Measurements from ENCODE around the gene CTBP1.
A peak's percentile ranks its signal among the peaks of the same experiment; 100 is the strongest.
"Not testable (repeated sequence)": the region's sequence is repeated elsewhere in the genome, so short reads cannot be mapped to it uniquely, and the experiment has no call there.

Gene CTBP1

DNA sequence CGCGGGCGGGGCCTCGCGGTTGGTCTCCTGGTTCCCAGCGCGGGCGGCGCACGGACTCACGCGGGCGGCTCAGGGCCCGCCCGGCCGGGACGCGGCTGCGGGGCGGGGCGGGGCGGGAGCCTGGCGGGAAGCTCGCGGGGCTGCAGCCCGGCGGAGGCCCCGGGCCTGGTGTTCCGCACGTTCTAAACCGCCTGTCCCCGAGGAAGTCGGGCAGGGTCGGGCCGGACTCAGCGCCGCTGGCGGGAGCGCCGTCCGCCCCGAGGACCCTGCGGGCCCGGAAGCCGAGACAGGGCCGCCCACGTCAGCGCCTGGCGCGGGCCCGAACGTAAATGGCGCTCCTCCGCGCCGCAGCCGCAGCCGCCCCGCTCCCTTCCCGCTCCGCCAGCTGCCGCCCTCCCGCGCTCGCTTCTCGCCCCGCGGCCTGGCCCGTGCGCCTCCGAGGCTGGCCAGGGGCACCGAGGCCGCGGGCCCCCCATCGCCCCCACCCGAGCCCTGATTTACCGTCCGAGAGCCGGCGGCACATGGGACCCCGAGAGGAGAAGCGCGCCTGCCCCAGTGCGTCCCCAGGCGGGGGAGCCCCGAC lies 309 bp upstream of the CTBP1 start:
- peak; percentile 71 to 82 for DNase-seq

DNA sequence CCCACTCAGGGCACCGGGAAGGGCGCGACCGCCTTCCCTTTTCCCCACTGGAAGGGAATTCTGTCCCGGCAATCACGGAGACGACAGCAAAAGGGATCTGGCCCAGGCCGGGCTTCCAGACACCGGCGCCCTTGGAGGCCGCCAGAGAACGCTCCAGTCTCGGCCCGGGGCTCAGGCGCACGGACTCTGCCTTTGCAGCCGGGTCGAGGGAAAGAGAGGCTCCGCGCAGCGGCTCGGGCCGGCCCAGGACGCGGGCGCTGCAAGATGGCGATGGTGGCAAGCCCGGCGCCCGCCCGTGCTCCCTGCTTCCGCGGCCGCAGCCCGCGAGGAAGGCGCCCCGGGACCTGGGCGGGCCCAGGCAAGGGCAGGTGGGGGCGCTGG lies 1.1 kb downstream of the CTBP1 start:
- DNase-seq: no peak

DNA sequence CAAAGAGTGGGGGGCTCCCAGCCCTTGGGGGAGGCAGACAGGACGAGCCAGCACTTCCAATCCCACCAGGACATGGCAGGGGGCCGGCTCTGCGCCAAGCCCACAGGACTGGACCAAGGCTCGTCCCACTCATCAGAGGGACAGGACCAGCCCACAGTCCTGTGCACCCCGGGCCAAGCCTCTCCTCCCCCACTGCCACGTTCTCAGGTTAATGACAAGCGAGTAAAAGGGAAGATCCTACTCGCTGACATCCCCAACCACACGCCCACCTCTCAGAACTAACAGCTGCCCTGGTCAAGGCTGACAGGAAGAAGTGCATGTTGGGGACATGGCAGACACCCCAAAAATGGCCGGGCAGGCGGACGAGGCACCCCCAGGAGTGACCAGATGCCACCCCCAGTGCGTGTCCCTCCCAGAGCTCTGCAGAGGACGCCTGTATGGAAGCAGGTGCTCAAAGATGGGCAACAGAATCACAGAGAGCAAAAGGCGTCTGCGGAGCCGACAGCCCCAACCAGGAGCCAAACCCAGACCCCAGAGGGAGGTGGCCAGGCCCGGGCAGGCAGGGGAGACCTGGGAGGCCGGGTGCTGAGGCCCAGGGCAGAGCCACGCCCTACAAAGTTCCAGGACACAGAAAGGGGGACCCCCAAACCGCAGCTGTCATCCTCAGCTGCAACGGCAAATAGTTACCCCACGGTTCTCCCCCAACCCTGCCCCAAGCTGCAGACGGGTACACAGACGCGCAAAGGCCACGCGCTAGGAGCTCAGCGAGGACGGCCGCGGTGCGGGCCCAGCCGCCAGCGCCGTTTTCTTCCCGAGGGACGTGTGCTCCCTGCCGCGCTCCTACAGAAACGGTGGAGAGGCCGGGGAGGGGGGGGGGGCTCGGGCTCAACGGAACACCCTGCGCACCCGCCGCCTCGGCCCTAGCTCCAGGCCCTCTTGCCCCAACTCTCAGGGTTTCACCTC lies 1.7 kb downstream of the CTBP1 start:
- no peak for DNase-seq

DNA sequence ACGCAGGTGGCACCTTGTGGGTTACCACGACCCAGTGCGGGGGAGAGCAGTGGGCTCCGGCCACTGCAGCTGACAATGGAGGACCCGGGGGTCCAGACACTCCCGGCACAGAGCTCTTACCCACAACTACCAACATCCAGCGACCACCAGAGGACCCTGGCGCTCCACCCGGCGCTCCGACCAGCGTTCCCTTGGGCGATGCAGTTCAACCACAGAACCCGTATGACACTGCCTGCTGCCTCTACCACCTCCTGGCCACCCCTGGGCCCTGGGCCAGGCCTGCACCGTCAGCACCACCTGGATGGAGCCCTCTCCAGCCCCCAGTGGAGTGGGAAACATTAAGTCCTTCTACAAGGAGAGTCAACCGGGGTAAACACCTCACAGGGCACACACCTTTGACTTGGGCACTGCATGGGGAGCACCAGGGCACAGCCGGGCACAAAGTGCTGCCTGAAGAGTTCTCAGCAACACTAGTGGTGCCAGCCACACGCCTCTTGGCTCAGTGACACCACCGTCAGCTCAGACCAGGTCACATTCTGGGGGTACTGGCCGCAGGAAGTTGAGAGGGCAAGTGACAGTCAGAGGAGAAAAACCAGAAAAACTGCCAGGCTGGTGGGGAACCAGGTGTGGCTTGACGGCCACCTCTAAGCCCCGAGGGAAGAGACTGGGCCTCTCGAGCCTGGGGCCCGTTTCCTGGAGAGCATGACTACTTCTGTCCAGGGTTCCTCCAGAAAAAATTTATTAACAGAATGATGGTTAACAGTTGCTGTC lies 2.6 kb downstream of the CTBP1 start:
- no peak for DNase-seq

DNA sequence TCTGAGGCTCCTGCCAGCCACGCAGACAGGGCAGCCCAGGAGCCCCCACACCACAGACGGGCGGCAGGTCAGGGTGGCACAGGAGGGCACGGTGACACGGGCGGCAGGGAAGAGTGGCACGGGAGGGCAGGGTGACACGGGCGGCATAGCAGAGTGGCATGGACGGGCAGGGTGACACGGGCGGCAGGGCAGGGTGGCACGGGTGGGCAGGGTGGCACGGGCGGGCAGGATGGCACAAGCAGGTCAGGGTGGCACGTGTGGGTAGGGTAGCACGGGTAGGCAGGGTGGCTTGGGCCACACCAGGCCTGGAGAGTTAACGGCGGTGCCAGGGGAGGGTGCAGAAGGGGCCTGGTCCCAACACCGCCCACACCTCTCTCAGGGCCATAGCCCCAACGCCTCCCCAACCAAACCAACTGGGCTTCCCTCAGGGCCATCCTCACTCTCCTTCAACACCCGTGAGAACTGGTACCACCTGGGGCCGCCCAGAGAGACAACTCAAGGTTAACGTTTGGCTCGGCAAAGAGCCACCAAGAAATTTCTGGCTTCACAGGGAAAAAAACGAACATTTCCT lies 3.4 kb downstream of the CTBP1 start:
- DNase-seq: no peak

DNA sequence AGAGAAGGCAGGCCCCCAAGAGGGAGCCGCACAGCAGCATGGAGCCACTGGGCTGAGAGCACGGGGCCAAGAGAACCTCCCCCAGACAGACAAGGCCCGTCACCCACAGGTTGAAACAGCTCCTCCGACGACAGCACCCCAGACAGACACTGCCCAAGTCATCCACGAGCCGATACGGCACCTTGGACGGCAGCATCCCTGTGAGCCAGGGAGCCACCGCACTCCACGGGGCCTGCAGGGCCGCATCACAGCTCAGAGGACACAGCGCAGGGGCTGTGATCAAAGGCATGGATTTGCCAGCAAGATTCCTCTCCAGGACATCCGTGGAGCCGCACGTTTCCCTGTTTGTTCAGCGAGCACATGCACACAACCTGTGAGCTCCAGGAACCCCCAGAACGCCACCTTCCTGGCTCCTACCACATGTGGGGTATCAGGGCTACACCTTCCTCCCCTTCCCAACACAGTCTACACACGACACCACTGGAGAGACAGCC lies 3.9 kb downstream of the CTBP1 start:
- DNase-seq: no peak

DNA sequence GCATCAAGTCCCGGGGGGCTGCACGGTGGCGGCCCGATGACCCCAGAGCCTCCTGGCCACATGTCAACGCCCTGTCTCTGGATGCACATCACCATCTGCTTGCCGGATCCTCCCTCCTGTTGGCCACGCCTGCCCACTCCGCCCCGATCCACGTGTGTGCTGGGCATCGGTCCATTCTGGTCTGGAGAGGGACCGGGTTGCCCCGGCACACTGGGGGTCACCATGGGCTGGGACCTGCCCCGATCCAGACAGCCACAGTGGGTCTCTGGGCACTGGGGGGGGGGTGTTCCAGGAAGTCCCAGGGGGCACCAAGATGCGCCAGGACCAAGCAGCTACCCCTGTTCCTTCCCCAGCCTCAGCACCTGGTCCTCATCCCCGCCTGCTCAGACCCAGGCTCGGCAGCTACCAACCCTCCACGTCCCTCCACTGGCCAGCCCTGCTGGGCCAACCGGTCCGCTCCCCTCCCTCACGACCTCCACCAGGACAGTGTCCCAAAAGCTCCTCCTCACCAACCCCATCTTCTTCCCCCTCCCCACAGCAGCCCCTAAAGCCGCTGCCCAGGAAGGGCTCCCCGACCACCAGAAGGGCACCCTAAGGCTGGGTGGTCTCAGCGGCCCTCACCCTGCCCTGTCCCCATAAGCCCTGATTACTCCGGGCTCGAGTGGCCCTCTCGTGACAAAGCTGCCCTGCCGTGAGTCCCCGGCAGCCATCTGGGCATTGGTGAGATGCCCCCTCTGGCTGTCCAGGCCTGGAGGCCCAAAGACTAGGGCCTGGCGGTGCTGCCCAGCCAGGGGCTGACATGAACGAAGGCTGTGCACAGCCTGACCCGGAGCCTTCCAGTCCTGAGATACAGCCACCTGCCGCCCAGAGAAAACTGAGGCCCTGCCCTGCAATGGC lies 4.6 kb downstream of the CTBP1 start:
- no peak for DNase-seq

DNA sequence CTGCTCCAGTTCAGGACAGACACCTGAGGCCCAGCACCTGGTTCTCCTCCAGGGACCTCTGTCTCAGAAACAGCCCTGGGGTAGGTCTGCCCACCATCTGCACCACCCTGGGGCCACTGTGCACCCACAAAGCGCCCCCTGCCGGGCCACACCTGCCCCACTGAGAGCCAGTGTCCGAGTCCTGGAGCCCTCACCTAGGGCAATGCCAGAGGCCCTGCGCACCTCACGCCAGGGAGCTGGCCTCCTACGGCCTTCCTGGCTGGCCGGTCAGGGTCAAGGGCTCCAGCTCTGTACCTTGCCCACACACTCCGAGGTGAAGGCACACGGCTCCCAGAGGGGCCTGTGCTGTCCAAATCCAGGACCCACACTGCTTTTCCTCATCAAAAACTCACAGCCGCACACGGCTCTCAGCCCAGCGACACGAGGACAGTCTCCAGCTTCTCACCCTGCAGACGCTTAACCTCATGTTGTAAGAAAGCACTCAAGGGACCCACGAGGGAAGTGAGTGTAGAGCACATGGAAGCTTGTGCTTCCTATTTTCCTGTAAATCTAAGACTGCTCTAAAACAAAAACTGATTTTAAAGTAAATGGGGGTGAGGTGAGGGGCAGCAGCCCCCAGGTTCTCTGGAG lies 5.4 kb downstream of the CTBP1 start:
- DNase-seq: no peak

DNA sequence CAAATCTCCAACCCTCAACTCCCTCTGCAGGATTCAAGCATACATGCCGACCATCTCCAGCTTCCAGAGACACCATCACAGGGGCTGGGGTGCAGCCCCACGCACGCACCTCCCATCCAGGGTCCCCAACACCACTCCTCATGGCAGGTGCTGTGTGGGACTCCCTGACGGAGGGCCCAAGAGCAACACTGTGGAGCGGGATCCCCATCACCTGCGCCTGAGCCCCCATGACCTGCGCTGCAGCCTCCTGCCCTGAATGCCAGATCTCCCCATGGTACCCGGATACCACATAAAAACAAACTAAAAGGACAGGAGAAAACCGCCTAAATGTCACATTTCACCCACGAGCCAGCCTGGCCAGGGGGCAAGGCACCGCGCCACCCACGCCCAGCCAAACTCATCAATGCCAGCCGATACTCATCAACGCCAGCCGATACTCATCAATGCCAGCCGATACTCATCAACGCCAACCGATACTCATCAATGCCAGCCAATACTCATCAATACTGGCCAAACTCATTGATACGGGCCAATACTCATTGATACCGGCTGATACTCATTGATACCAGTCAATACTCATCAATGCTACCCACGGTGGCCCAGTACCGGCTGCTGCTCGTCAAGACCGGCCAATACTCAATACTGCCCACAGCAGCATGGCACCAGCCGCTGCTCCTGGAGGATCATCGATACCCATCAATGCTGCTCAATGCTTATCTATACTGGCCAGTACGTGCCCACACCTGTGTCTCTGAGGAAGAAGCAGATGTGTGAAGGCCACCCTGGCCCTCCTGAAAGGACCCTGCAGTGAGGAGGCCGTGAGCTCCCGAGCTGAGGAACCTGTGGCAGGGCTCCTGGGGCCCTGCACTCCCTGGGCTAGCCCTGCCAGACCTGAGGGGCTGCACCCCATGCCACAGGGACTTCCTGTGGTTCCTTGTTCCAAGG lies 6.2 kb downstream of the CTBP1 start:
- no peak for DNase-seq

DNA sequence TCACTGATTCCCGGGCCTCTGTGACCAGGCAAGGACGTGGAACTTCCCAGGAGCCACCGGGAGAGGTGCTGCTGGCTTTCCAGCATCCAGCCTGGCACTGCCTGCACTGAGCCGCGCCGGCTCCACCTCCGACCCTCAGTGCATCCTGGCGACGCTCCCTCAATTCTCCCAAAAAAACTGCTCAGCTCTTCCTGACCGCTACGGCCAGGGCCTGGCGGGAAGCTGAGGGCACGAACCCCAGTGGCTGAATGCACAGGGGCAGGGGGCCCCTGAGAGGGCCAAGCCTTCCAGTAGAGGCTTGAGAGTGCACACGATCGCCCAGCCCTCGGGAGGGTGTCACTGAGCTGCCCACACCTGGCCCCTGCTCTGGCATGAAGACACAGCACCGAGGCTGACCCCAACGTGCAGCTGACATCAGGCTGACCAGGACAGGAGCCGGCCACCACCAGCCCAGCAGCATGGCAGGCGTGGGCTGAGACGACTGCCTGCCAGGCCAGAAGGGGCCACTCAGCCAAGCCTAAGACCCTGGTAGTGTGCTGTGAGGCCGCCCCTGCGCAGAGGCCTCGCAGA lies 6.9 kb downstream of the CTBP1 start:
- no peak for DNase-seq

DNA sequence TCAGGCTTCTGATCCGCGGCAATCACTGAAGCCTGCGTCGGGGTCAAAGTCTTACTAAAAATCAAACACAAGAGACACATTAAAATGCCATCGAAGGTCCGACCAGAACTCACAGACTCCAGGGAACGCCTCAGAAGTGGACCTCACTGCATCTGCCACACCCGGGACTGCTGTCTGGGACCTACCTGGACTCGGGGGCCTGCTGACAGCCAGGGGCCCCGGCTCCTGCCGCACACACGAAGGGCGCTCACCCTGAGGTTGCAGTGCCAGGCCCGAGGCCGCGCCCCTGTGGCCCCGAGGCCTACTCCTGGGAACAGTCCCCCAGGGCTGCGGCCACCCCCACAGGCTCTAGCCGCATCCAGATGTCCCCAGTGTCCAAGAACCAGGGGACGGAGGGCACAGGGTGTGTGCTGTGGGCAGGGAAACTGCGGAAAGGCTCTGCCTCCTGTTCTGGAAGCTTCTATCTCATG lies 7.4 kb downstream of the CTBP1 start:
- no peak for DNase-seq

DNA sequence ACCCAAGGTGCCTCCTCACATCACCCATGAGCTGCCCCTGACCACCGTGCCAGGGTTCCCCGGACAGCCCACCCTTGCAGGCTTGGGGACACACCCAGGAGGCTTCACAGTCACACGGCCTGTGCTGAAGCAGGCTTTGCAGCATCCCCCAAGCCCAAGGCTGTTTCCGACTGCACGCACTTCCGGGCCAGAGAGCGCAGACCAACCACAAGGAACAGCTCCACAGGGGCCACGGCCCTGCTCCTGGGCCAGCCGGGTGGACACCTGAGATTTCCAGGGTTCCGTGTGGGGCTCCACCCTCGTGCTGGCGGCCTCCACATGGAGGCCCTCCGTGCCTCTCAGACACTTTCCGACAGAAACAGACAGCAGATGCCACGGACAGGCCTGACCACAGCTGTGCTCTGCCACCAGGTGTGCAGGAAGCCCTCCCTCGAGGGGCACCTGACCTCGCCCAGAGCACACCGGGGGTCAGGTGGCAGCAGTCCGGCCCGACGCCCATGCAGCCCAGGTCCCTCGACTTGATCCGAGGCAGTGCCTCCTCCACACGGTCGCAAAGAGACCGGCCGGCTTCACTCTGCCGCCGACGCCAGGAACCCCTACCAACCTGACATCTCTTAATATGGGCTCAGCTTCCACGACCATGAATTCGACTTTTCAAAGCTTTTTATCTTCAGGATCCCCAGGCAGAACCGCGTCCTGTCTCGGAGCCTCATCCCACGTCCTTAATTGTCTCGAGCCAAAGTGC lies 8.0 kb downstream of the CTBP1 start:
- no peak for DNase-seq

DNA sequence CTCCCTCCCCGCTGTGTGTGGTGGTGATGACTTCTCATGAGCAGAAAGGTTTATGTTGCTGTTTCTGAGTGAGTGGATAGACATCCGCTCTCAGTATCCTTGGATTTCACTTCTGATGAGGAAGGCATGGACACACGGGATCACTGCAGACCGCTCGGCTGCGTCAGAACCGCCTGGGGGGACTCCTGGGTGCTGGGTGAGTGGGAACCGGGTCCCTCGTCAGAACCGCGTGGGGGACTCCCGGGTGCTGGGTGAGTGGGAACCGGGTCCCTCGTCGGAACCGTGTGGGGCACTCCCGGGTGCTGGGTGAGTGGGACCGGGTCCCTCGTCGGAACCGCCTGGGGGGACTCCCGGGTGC lies 9.0 kb downstream of the CTBP1 start:
- DNase-seq: no peak

DNA sequence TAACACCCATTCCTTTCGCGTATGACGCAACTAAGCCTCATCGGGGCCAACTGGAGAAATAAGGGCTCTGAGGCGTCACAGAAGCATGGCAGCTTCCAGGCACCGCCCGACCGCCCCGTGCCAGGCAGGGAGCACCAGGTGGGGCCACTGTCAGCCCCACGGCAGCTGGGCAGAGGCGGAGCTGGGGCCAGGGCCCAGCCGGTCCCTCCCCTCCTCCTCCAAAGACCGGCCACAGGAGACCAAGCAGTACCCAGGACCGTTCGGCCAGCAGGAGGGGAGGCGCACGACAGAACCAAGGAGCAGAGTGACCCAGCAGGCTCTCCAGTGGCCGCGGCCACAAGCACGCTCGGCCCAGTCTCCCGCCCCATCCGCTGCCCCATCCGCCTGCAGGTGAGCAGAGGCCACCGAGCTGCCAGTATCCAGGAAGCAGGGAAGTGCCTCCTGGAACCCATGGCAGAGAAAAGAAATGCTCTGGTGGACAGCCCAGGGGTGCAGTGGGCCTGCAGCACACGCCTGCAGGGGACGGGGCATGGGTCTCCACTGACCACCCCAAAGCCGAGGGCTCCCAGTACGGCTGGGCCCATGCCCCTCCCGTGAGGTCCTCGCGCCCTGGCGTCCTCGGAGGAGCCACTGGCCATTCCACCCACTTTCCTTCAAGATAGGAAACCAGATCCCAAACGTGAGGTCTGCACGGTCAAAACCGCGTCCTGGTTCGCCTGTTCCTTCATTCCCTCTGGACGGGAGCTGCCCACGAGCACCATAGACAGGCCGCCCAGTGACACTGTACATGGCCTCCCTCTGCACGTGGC lies 9.6 kb downstream of the CTBP1 start:
- DNase-seq: no peak

DNA sequence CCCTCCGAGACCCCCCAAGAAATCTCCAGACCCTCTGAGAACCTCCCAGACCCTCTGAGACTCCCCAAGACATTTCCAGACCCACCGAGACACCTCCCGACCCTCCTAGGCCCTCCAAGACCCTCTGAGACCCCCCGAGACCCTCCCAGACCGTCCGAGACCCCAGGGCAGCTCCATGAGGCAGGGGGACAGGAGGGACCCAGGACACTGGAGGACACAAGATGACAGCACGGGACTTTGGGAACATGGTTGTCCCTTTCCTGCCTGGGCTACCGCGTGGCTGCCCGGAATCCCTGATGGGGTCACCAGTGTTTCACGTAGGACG lies 10.3 kb downstream of the CTBP1 start:
- DNase-seq: no peak

DNA sequence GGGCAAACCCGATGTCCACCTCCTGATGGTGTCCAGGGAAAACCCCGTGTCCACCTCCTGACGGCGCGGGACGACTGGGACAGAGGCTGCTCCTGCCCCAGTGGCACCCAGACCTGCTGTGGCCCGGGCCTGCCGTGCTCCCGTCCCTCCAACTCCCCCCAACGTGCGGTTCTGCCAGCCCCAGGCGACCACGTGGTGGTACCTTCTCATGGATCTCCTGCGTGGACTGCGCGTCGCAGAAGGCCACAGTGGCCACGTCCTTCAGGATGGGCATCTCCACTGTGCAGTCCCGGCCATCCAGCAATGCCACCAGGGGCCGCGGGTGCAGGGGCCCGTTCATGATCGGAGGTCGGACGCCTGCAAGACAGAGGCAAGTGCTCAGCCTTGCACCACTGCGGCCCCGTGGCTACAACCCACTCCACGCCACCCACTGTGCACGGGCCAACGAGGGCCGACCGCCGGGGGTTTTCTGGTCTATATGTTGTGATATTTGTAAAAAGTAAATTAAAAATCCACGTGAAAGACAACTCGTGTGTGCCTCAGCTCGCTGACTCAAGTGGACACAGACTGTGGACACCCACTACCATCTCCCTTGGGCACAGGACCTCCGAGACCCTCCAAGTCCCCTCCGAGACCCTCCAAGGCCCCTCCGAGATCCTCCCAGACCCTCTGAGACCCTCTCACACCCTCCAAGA lies 10.8 kb downstream of the CTBP1 start:
- DNase-seq: no peak

DNA sequence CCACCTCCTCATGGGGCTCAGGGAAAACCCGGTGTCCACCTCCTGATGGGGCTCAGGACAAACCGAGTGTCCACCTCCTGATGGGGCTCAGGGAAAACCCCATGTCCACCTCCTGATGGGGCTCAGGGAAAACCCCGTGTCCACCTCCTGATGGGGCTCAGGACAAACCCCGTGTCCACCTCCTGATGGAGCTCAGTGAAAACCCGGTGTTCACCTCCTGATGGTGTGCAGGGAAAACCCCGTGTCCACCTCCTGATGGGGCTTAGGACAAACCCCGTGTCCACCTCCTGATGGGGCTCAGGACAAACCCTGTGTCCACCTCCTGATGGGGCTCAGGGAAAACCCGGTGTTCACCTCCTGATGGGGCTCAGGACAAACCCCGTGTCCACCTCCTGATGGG lies 11.7 kb downstream of the CTBP1 start:
- not testable (repeated sequence) for DNase-seq

DNA sequence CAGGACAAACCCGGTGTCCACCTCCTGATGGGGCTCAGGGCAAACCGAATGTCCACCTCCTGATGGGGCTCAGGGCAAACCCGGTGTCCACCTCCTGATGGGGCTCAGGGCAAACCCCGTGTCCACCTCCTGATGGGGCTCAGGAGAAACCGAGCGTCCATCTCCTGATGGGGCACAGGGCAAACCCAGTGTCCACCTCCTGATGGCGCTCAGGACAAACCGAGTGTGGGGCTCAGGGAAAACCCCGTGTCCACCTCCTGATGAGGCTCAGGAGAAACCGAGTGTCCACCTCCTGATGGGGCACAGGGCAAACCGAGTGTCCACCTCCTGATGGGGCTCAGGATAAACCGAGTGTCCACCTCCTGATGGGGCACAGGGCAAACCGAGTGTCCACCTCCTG lies 12.1 kb downstream of the CTBP1 start:
- DNase-seq: not testable (repeated sequence)

All from stimulated activated CD4-positive, alpha-beta T cell treated with anti-CD3 and anti-CD28 coated beads, Interleukin-2, amount 100 ng/mL, for 48 hours (primary cell).